Measurements from ENCODE around the gene C2CD2L. TPM values are rescaled to one million over a fixed set of nuclear protein-coding genes. Genes with fewer than 3 reads are reported as not detected.
"Not testable (repeated sequence)": the region's sequence is repeated elsewhere in the genome, so short reads cannot be mapped to it uniquely, and the experiment has no call there.

The C2CD2L gene
- total RNA-seq, 2 donors from 2014 or later, result 2.4 to 3.1 TPM

- H3K27ac ChIP-seq (ENCODE audit: low read depth, low read length), result peak within 1 kb of the TSS; percentile 85
- Mint-ChIP-seq H3K4me1 (peaks cover 30% of the 10 kb centered on the region), H3K36me3 (ENCODE audit: low read depth) (peaks cover 25% of the 10 kb centered on the region), H3K9me3 (no peaks in the 10 kb centered on the region), H3K27me3 (ENCODE audit: insufficient read depth) (peaks cover 5% of the 10 kb centered on the region), H3K4me3 (peak within 1 kb of the TSS; percentile 87), H3K27ac (peak within 1 kb of the TSS; percentile 97)
- H3K36me3 ChIP-seq (ENCODE audit: control insufficient read depth, insufficient read depth, low read length), result peaks cover 20% of the 10 kb centered on the region
- WGBS, 2 experiments (ENCODE audit: insufficient coverage in 1 of 2, insufficient read length in 1 of 2), result 0 to 1% methylated on average over 28 to 32 of the region's 32 CpGs
- no peaks in the 10 kb centered on the region for H3K9me3 ChIP-seq (ENCODE audit: control insufficient read depth, low read length)
- peaks cover 5% of the 10 kb centered on the region for H3K4me1 ChIP-seq (ENCODE audit: control insufficient read depth, insufficient read depth, low read length)
- no peak for TF ChIP-seq CTCF (conservative IDR thresholded peaks at IDR 0.05)
- H3K9ac ChIP-seq (ENCODE audit: extremely low read depth, low read length, poor library complexity, severe bottlenecking), result peak within 1 kb of the TSS; percentile 90
- peak within 1 kb of the TSS; percentile 89 for H3K4me3 ChIP-seq (ENCODE audit: low read length)
- no peaks in the 10 kb centered on the region for H3K27me3 ChIP-seq (ENCODE audit: control insufficient read depth, insufficient read depth, low read length, poor library complexity, severe bottlenecking)
- peak; percentile 97 for DNase-seq
Observed at GRCh38 chr11:119101759-119102423, 5.3 kb upstream of the C2CD2L start, which contains the start of gene DPAGT1. Gene DPAGT1, minus strand, starts transcription at chr11:119101853. Its CDS starts 198 bp downstream, at chr11:119101655.

- H3K27me3 Mint-ChIP-seq (ENCODE audit: insufficient read depth), result not testable (repeated sequence)
- H3K27ac Mint-ChIP-seq, result peak overlapping the region; percentile 70
- WGBS, 2 experiments (ENCODE audit: insufficient coverage in 1 of 2, insufficient read length in 1 of 2), result 91 to 95% methylated on average over 17 of the region's 18 CpGs
Observed at GRCh38 chr11:119103161-119103664, 3.9 kb upstream of the C2CD2L start.

GRCh38 chr11:119103793-119104192 lies 3.4 kb upstream of the C2CD2L start:
- peaks cover 12% of the 10 kb centered on the region for H3K27me3 ChIP-seq (ENCODE audit: control insufficient read depth, insufficient read depth, low read length, poor library complexity, severe bottlenecking)
- Mint-ChIP-seq H3K4me3 (no peak overlapping the region), H3K9me3 (no peaks in the 10 kb centered on the region), H3K27ac (peak overlapping the region; percentile 86), H3K4me1 (peaks cover 34% of the 10 kb centered on the region), H3K27me3 (ENCODE audit: insufficient read depth) (peaks cover 15% of the 10 kb centered on the region), H3K36me3 (ENCODE audit: low read depth) (peaks cover 7% of the 10 kb centered on the region)
- H3K27ac ChIP-seq (ENCODE audit: low read depth, low read length), result no peak overlapping the region
- TF ChIP-seq CTCF (conservative IDR thresholded peaks at IDR 0.05), result no peak
- no peaks in the 10 kb centered on the region for H3K9me3 ChIP-seq (ENCODE audit: control insufficient read depth, low read length)
- H3K9ac ChIP-seq (ENCODE audit: extremely low read depth, low read length, poor library complexity, severe bottlenecking), result no peak overlapping the region
- no peak for DNase-seq
- WGBS, 2 experiments (ENCODE audit: insufficient coverage in 1 of 2, insufficient read length in 1 of 2), result 86 to 100% methylated on average over 1 to 4 of the region's 4 CpGs
- peaks cover 9% of the 10 kb centered on the region for H3K4me1 ChIP-seq (ENCODE audit: control insufficient read depth, insufficient read depth, low read length)
- H3K4me3 ChIP-seq (ENCODE audit: low read length), result no peak overlapping the region
- peaks cover 1% of the 10 kb centered on the region for H3K36me3 ChIP-seq (ENCODE audit: control insufficient read depth, insufficient read depth, low read length)

More at GRCh38 chr11:119103161-119103664, 3.9 kb upstream of the C2CD2L start:
- H3K4me1 Mint-ChIP-seq, result peaks cover 31% of the 10 kb centered on the region
- not testable (repeated sequence) for DNase-seq; H3K4me1 ChIP-seq (ENCODE audit: control insufficient read depth, insufficient read depth, low read length); H3K27me3 ChIP-seq (ENCODE audit: control insufficient read depth, insufficient read depth, low read length, poor library complexity, severe bottlenecking); H3K36me3 ChIP-seq (ENCODE audit: control insufficient read depth, insufficient read depth, low read length); H3K9ac ChIP-seq (ENCODE audit: extremely low read depth, low read length, poor library complexity, severe bottlenecking); H3K9me3 ChIP-seq (ENCODE audit: control insufficient read depth, low read length); H3K9me3 Mint-ChIP-seq
- Histone ChIP-seq H3K4me3 (ENCODE audit: low read length) (peak overlapping the region; percentile 89), H3K27ac (ENCODE audit: low read depth, low read length) (peak overlapping the region; percentile 85)
- H3K36me3 Mint-ChIP-seq (ENCODE audit: low read depth), result peaks cover 13% of the 10 kb centered on the region
- H3K4me3 Mint-ChIP-seq, result peak overlapping the region; percentile 87

Measured in endodermal cell (in vitro differentiated cells).